Mesenchymal stem cell (in vitro differentiated cells and primary cell): Measurements from ENCODE around the gene RUSC1.
"Not testable (repeated sequence)": the region's sequence is repeated elsewhere in the genome, so short reads cannot be mapped to it uniquely, and the experiment has no call there.

Source experiments
- DNase-seq: peaks from one replicate; pipeline ENCODE4 v3.0.0-alpha.2; 2013
- H2AFZ ChIP-seq: one replicate; pipeline ENCODE4 v1.6.1; 2013; ENCODE audit warnings: low read depth, mild to moderate bottlenecking, control low read depth, inconsistent platforms, low read length, moderate library complexity
- H2AK5ac ChIP-seq: 2 replicates; pipeline ENCODE4 v1.6.1; 2013; ENCODE audit warnings: low read length, moderate library complexity, mild to moderate bottlenecking, inconsistent platforms; ENCODE audit not compliant: severe bottlenecking
- H2BK120ac ChIP-seq: one replicate; pipeline ENCODE4 v1.6.1; 2013; ENCODE audit warnings: low read depth, mild to moderate bottlenecking, inconsistent platforms, low read length, moderate library complexity
- H2BK12ac ChIP-seq, 2 experiments: one replicate each; pipeline ENCODE4 v1.6.1; 2013; ENCODE audit warnings: inconsistent platforms in 2 of 2, low read length in 2 of 2, mild to moderate bottlenecking in 2 of 2, moderate library complexity in 2 of 2, control low read depth in 1 of 2
- H2BK15ac ChIP-seq: one replicate; pipeline ENCODE4 v1.6.1; 2013; ENCODE audit warnings: mild to moderate bottlenecking, low read depth, inconsistent platforms; ENCODE audit not compliant: poor library complexity, severe bottlenecking
- H2BK5ac ChIP-seq: 2 replicates; pipeline ENCODE4 v1.6.1; 2013; ENCODE audit warnings: low read depth, mild to moderate bottlenecking, low read length, control low read depth, inconsistent platforms; ENCODE audit not compliant: poor library complexity, severe bottlenecking
- H3K14ac ChIP-seq, 2 experiments: one replicate each; pipeline ENCODE4 v1.6.1; 2013; ENCODE audit warnings: inconsistent platforms in 2 of 2, low read length in 2 of 2, control low read depth in 1 of 2, mild to moderate bottlenecking in 1 of 2, moderate library complexity in 1 of 2
- H3K18ac ChIP-seq, 2 experiments: one replicate each; pipeline ENCODE4 v1.6.1; 2013; ENCODE audit warnings: inconsistent platforms in 2 of 2, low read length in 2 of 2, control low read depth in 1 of 2, low read depth in 1 of 2, mild to moderate bottlenecking in 1 of 2
- H3K23ac ChIP-seq, 2 experiments: one replicate each; pipeline ENCODE4 v1.6.1; 2013; ENCODE audit warnings: inconsistent platforms in 2 of 2, low read length in 2 of 2, mild to moderate bottlenecking in 2 of 2, moderate library complexity in 2 of 2, control low read depth in 1 of 2
- H3K27ac ChIP-seq: 2 replicates; pipeline ENCODE4 v1.5.1; 2013; ENCODE audit warnings: mild to moderate bottlenecking, moderate library complexity, low read length, control low read depth, inconsistent platforms; ENCODE audit not compliant: poor library complexity, severe bottlenecking
- H3K27me3 ChIP-seq, 2 experiments: 2 replicates each; pipeline versions ENCODE4 v1.6.1 to v1.7.0; 2013; ENCODE audit warnings: low read length in 2 of 2, mild to moderate bottlenecking in 2 of 2, moderate library complexity in 2 of 2, control low read depth in 1 of 2, inconsistent platforms in 1 of 2; ENCODE audit not compliant: control insufficient read depth in 1 of 2, insufficient read depth in 1 of 2
- H3K36me3 ChIP-seq, 2 experiments: 2 replicates each; pipeline versions ENCODE4 v1.6.1 to v1.7.0; 2013; ENCODE audit warnings: low read length in 2 of 2, control low read depth in 1 of 2, inconsistent platforms in 1 of 2, low read depth in 1 of 2, mild to moderate bottlenecking in 1 of 2; ENCODE audit not compliant: insufficient read depth in 2 of 2, control insufficient read depth in 1 of 2
- H3K4ac ChIP-seq, 2 experiments: one replicate each; pipeline ENCODE4 v1.6.1; 2013; ENCODE audit warnings: inconsistent platforms in 2 of 2, low read length in 2 of 2, mild to moderate bottlenecking in 2 of 2, moderate library complexity in 2 of 2, control low read depth in 1 of 2, low read depth in 1 of 2
- H3K4me1 ChIP-seq: 2 replicates; pipeline ENCODE4 v1.6.1; 2013; ENCODE audit warnings: low read depth, low read length, control low read depth; ENCODE audit not compliant: control insufficient read depth, insufficient read depth
- H3K4me2 ChIP-seq: 2 replicates; pipeline ENCODE4 v1.6.1; 2013; ENCODE audit warnings: low read length, mild to moderate bottlenecking, inconsistent platforms; ENCODE audit not compliant: poor library complexity, severe bottlenecking
- H3K4me3 ChIP-seq, 2 experiments: 2 replicates each; pipeline versions ENCODE4 v1.5.1 to v1.7.0; 2013; ENCODE audit warnings: low read length in 2 of 2, mild to moderate bottlenecking in 2 of 2, control low read depth in 1 of 2, low read depth in 1 of 2; ENCODE audit not compliant: insufficient read depth in 1 of 2
- H3K79me1 ChIP-seq: replicated peaks from 2 replicates; pipeline ENCODE4 v1.6.1; 2013; ENCODE audit warnings: mild to moderate bottlenecking, control low read depth, low read length, inconsistent platforms; ENCODE audit not compliant: poor library complexity, severe bottlenecking
- H3K9ac ChIP-seq: 2 replicates; pipeline ENCODE4 v1.7.0; 2013; ENCODE audit warnings: mild to moderate bottlenecking, low read length, moderate library complexity
- H3K9me3 ChIP-seq: 2 replicates; pipeline ENCODE4 v1.7.0; 2013; ENCODE audit warnings: mild to moderate bottlenecking, low read length; ENCODE audit not compliant: control insufficient read depth
- H4K8ac ChIP-seq: one replicate; pipeline ENCODE4 v1.6.1; 2013; ENCODE audit warnings: inconsistent platforms, mild to moderate bottlenecking, low read length, moderate library complexity
- H4K91ac ChIP-seq: one replicate; pipeline ENCODE4 v1.6.1; 2013; ENCODE audit warnings: mild to moderate bottlenecking, low read length, inconsistent platforms
- WGBS: methylation state at CpG from one replicate; pipeline ENCODE4 v1.1.7; 2013; ENCODE audit warnings: mixed read lengths; 5-methylcytosine and 5-hydroxymethylcytosine counted together

RUSC1 gene

GRCh38 chr1:155286544-155286943, 34.1 kb upstream of the RUSC1 start:
- H2AFZ ChIP-seq = no peak overlapping the region
- no peak overlapping the region for H3K14ac ChIP-seq
- H3K27me3 ChIP-seq = peaks cover 2 to 6% of the 10 kb centered on the region in 2 experiments
- H2BK12ac ChIP-seq = no peak overlapping the region
- no peaks in the 10 kb centered on the region for H3K79me1 ChIP-seq
- H2AK5ac ChIP-seq = no peak overlapping the region
- no peak overlapping the region for H3K23ac ChIP-seq
- H3K27ac ChIP-seq = no peak overlapping the region
- no peak overlapping the region for H3K4ac ChIP-seq
- H3K9me3 ChIP-seq = no peaks in the 10 kb centered on the region
- H3K9ac ChIP-seq = no peak overlapping the region
- peaks cover 8 to 43% of the 10 kb centered on the region in 2 experiments for H3K36me3 ChIP-seq
- H4K8ac ChIP-seq = no peak overlapping the region
- H3K18ac ChIP-seq = no peak overlapping the region
- no peak overlapping the region for H2BK15ac ChIP-seq
- no peak overlapping the region for H3K4me3 ChIP-seq
- H2BK5ac ChIP-seq = no peak overlapping the region
- H3K4me1 ChIP-seq = no peaks in the 10 kb centered on the region
- 97% methylated on average over 2 of the region's 2 CpGs for WGBS
- H3K4me2 ChIP-seq = no peak overlapping the region
- H4K91ac ChIP-seq = no peak overlapping the region
- DNase-seq = no peak
- H2BK120ac ChIP-seq = no peak overlapping the region

- H3K4me1 ChIP-seq = no peaks in the 10 kb centered on the region
- no peak overlapping the region for H4K8ac ChIP-seq
- H3K27me3 ChIP-seq = peaks cover 9 to 19% of the 10 kb centered on the region in 2 experiments
- no peak overlapping the region for H3K23ac ChIP-seq
- H4K91ac ChIP-seq = no peak overlapping the region
- H3K9me3 ChIP-seq = no peaks in the 10 kb centered on the region
- H2AFZ ChIP-seq = no peak overlapping the region
- no peak overlapping the region for H2BK12ac ChIP-seq
- no peak overlapping the region for H3K14ac ChIP-seq
- WGBS = 90% methylated on average over 19 of the region's 21 CpGs
- H3K27ac ChIP-seq = no peak overlapping the region
- peaks cover 5 to 35% of the 10 kb centered on the region in 2 experiments for H3K36me3 ChIP-seq
- no peak overlapping the region for H3K4me3 ChIP-seq
- no peak overlapping the region for H2BK15ac ChIP-seq
- no peak overlapping the region for H3K18ac ChIP-seq
- H3K9ac ChIP-seq = no peak overlapping the region
- no peak overlapping the region for H2BK120ac ChIP-seq
- H3K4ac ChIP-seq = no peak overlapping the region
- no peak overlapping the region for H3K4me2 ChIP-seq
- no peaks in the 10 kb centered on the region for H3K79me1 ChIP-seq
- DNase-seq = no peak
- H2BK5ac ChIP-seq = no peak overlapping the region
- no peak overlapping the region for H2AK5ac ChIP-seq
Observed at GRCh38 chr1:155287987-155288543, 32.6 kb upstream of the RUSC1 start.

DNA sequence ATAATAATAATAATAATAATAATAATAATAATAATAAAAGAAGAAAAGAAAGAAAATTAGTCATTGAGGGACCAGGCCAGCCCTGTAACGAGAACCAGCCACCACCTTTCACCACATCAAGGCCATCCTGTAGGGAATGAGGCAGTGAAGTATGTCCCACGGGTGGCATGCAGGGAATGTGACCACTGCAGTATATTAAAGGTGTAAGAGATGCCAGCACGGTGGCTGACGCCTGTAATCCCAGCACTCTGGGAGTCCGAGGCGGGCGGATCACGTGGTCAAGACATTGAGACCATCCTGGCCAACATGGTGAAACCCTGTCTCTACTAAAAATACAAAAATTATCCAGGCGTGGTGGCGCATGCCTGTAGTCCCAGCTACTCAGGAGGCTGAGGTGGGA, 29.7 kb upstream of the RUSC1 start:
- not testable (repeated sequence) for H2BK5ac ChIP-seq, H3K18ac ChIP-seq, H2BK15ac ChIP-seq, H3K27ac ChIP-seq, H4K91ac ChIP-seq, H4K8ac ChIP-seq, H3K9ac ChIP-seq, H2AK5ac ChIP-seq, H3K14ac ChIP-seq, H3K4me2 ChIP-seq, H3K79me1 ChIP-seq, H3K4ac ChIP-seq, H3K4me3 ChIP-seq, H3K9me3 ChIP-seq, H2AFZ ChIP-seq, H2BK120ac ChIP-seq, DNase-seq, H3K23ac ChIP-seq, H3K4me1 ChIP-seq, H2BK12ac ChIP-seq
- peaks cover 0 to 15% of the 10 kb centered on the region in 2 experiments for H3K36me3 ChIP-seq
- WGBS = 86% methylated on average over 10 of the region's 10 CpGs
- peaks cover 36 to 47% of the 10 kb centered on the region in 2 experiments for H3K27me3 ChIP-seq

- Histone ChIP-seq H2BK120ac (no peak overlapping the region), H3K27ac (no peak overlapping the region), H2AFZ (no peak overlapping the region), H3K79me1 (no peaks in the 10 kb centered on the region), H2BK12ac (no peak overlapping the region), H2BK5ac (no peak overlapping the region), H3K27me3 (peaks cover 54 to 65% of the 10 kb centered on the region in 2 experiments), H3K14ac (no peak overlapping the region), H3K4ac (no peak overlapping the region), H3K18ac (no peak overlapping the region), H3K9me3 (no peaks in the 10 kb centered on the region), H3K36me3 (peaks cover 0 to 2% of the 10 kb centered on the region in 2 experiments), H3K4me3 (no peak overlapping the region), H2BK15ac (no peak overlapping the region), H4K91ac (no peak overlapping the region), H2AK5ac (no peak overlapping the region), H3K4me2 (no peak overlapping the region), H4K8ac (no peak overlapping the region), H3K9ac (no peak overlapping the region), H3K4me1 (peaks cover 9% of the 10 kb centered on the region), H3K23ac (no peak overlapping the region)
- WGBS = 88% methylated on average over 17 of the region's 17 CpGs
- DNase-seq = no peak
Observed at GRCh38 chr1:155293086-155293749, 27.5 kb upstream of the RUSC1 start.
